ENCODE data around the gene MUC5AC. TPM values are rescaled to one million over a fixed set of nuclear protein-coding genes. Genes with fewer than 3 reads are reported as not detected.
A peak's percentile ranks its signal among the peaks of the same experiment; 100 is the strongest.

The MUC5AC gene
- total and polyA plus RNA-seq, 4 donors, result not detected

GRCh38 chr11:1219834-1220815 lies 62.4 kb downstream of the MUC5AC start:
- Histone ChIP-seq H3K4me1 (ENCODE audit: control insufficient read depth in 4 of 4, insufficient read depth in 4 of 4, low read length in 3 of 4) (no peaks in the 10 kb centered on the region), H3K27me3 (ENCODE audit: control insufficient read depth in 4 of 4, insufficient read depth in 4 of 4, low read length in 3 of 4) (peaks cover 0 to 6% (median 1%) of the 10 kb centered on the region in 4 donors), H3K9ac (ENCODE audit: low read depth in 1 of 2, low read length in 2 of 2) (no peak overlapping the region), H3K27ac (ENCODE audit: low read depth in 1 of 2, low read length in 2 of 2) (no peak overlapping the region), H3K4me3 (ENCODE audit: low read depth in 1 of 3, low read length in 3 of 3) (no peak overlapping the region), H3K9me3 (ENCODE audit: control insufficient read depth in 4 of 4, low read length in 3 of 4) (no peaks in the 10 kb centered on the region), H3K36me3 (ENCODE audit: control insufficient read depth in 4 of 4, insufficient read depth in 3 of 4, low read depth in 1 of 4, low read length in 3 of 4) (no peaks in the 10 kb centered on the region)
- DNase-seq (ENCODE audit: low spot score), result no peak
- TF ChIP-seq NR2F2 (IDR thresholded peaks at IDR 0.05) (peak; percentile 21), TAF1 (conservative IDR thresholded peaks at IDR 0.05) (no peak)
- WGBS, result 43% methylated on average over 48 of the region's 48 CpGs

GRCh38 chr11:1220941-1221721 lies 63.4 kb downstream of the MUC5AC start:
- peaks cover 0 to 6% (median 1%) of the 10 kb centered on the region in 4 donors for H3K27me3 ChIP-seq (ENCODE audit: control insufficient read depth in 4 of 4, insufficient read depth in 4 of 4, low read length in 3 of 4)

GRCh38 chr11:1221848-1222311 lies 64.1 kb downstream of the MUC5AC start:
- Histone ChIP-seq H3K9ac (ENCODE audit: low read depth in 1 of 2, low read length in 2 of 2) (no peak overlapping the region), H3K36me3 (ENCODE audit: control insufficient read depth in 4 of 4, insufficient read depth in 3 of 4, low read depth in 1 of 4, low read length in 3 of 4) (no peaks in the 10 kb centered on the region), H3K4me1 (ENCODE audit: control insufficient read depth in 4 of 4, insufficient read depth in 4 of 4, low read length in 3 of 4) (no peaks in the 10 kb centered on the region), H3K9me3 (ENCODE audit: control insufficient read depth in 4 of 4, low read length in 3 of 4) (no peaks in the 10 kb centered on the region), H3K4me3 (ENCODE audit: low read depth in 1 of 3, low read length in 3 of 3) (no peak overlapping the region), H3K27me3 (ENCODE audit: control insufficient read depth in 4 of 4, insufficient read depth in 4 of 4, low read length in 3 of 4) (peaks cover 0 to 6% (median 1%) of the 10 kb centered on the region in 4 donors), H3K27ac (ENCODE audit: low read depth in 1 of 2, low read length in 2 of 2) (no peak overlapping the region)
- no peak for DNase-seq (ENCODE audit: low spot score)
- no peak for TF ChIP-seq GABPA (IDR thresholded peaks at IDR 0.05 in 1 of 2, conservative IDR thresholded peaks at IDR 0.05 in 1 of 2)
- no peak for TF ChIP-seq HNF4G (IDR thresholded peaks at IDR 0.05)
- TF ChIP-seq TAF1 (conservative IDR thresholded peaks at IDR 0.05), result no peak
- TF ChIP-seq JUND (IDR thresholded peaks at IDR 0.05), result no peak
- no peak for TF ChIP-seq NR2F2 (IDR thresholded peaks at IDR 0.05)
- no peak for TF ChIP-seq HNF4A (conservative IDR thresholded peaks at IDR 0.05)
- no peak for TF ChIP-seq RXRA (IDR thresholded peaks at IDR 0.05)
- TF ChIP-seq, protein P1, sequence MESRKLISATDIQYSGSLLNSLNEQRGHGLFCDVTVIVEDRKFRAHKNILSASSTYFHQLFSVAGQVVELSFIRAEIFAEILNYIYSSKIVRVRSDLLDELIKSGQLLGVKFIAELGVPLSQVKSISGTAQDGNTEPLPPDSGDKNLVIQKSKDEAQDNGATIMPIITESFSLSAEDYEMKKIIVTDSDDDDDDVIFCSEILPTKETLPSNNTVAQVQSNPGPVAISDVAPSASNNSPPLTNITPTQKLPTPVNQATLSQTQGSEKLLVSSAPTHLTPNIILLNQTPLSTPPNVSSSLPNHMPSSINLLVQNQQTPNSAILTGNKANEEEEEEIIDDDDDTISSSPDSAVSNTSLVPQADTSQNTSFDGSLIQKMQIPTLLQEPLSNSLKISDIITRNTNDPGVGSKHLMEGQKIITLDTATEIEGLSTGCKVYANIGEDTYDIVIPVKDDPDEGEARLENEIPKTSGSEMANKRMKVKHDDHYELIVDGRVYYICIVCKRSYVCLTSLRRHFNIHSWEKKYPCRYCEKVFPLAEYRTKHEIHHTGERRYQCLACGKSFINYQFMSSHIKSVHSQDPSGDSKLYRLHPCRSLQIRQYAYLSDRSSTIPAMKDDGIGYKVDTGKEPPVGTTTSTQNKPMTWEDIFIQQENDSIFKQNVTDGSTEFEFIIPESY (IDR thresholded peaks at IDR 0.05), result no peak
- TF ChIP-seq MAX (IDR thresholded peaks at IDR 0.05), result no peak
- TF ChIP-seq FOXA2 (IDR thresholded peaks at IDR 0.05), result no peak
- no peak for TF ChIP-seq YY1 (IDR thresholded peaks at IDR 0.05)
- no peak for TF ChIP-seq SP1 (IDR thresholded peaks at IDR 0.05)
- TF ChIP-seq, protein P2, sequence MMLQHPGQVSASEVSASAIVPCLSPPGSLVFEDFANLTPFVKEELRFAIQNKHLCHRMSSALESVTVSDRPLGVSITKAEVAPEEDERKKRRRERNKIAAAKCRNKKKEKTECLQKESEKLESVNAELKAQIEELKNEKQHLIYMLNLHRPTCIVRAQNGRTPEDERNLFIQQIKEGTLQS (IDR thresholded peaks at IDR 0.05), result no peak
- no peak for TF ChIP-seq RAD21 (IDR thresholded peaks at IDR 0.05)
- 83% methylated on average over 23 of the region's 23 CpGs for WGBS

More at GRCh38 chr11:1220941-1221721, 63.4 kb downstream of the MUC5AC start:
- DNase-seq (ENCODE audit: low spot score), result no peak
- H3K27ac ChIP-seq (ENCODE audit: low read depth in 1 of 2, low read length in 2 of 2), result no peak overlapping the region
- H3K9ac ChIP-seq (ENCODE audit: low read depth in 1 of 2, low read length in 2 of 2), result no peak overlapping the region
- no peaks in the 10 kb centered on the region for H3K4me1 ChIP-seq (ENCODE audit: control insufficient read depth in 4 of 4, insufficient read depth in 4 of 4, low read length in 3 of 4)
- no peak for TF ChIP-seq HNF4G (IDR thresholded peaks at IDR 0.05)
- no peak for TF ChIP-seq JUND (IDR thresholded peaks at IDR 0.05)
- no peak for TF ChIP-seq FOXA1 (IDR thresholded peaks at IDR 0.05)
- no peak for TF ChIP-seq SP1 (IDR thresholded peaks at IDR 0.05)
- TF ChIP-seq TAF1 (conservative IDR thresholded peaks at IDR 0.05), result no peak
- no peak for TF ChIP-seq RAD21 (IDR thresholded peaks at IDR 0.05)
- TF ChIP-seq FOXA2 (IDR thresholded peaks at IDR 0.05), result no peak
- TF ChIP-seq, protein P1 (IDR thresholded peaks at IDR 0.05), result no peak
- TF ChIP-seq RXRA (IDR thresholded peaks at IDR 0.05), result no peak
- no peak for TF ChIP-seq MAX (IDR thresholded peaks at IDR 0.05)
- no peak for TF ChIP-seq GABPA (IDR thresholded peaks at IDR 0.05 in 1 of 2, conservative IDR thresholded peaks at IDR 0.05 in 1 of 2)
- no peak for TF ChIP-seq EGR1 (IDR thresholded peaks at IDR 0.05; ENCODE audit: low read depth in 2 of 2)
- no peaks in the 10 kb centered on the region for H3K36me3 ChIP-seq (ENCODE audit: control insufficient read depth in 4 of 4, insufficient read depth in 3 of 4, low read depth in 1 of 4, low read length in 3 of 4)
- no peak overlapping the region for H3K4me3 ChIP-seq (ENCODE audit: low read depth in 1 of 3, low read length in 3 of 3)
- no peaks in the 10 kb centered on the region for H3K9me3 ChIP-seq (ENCODE audit: control insufficient read depth in 4 of 4, low read length in 3 of 4)
- 61% methylated on average over 28 of the region's 28 CpGs for WGBS
